ENCODE data around the gene TSPAN5. TPM values are rescaled to one million over a fixed set of nuclear protein-coding genes. Genes with fewer than 3 reads are reported as not detected.

TSPAN5 gene
- polyA plus RNA-seq, 1 of the 3 experiments (the other 2 are of a cell fraction): 38.6 TPM

DNA sequence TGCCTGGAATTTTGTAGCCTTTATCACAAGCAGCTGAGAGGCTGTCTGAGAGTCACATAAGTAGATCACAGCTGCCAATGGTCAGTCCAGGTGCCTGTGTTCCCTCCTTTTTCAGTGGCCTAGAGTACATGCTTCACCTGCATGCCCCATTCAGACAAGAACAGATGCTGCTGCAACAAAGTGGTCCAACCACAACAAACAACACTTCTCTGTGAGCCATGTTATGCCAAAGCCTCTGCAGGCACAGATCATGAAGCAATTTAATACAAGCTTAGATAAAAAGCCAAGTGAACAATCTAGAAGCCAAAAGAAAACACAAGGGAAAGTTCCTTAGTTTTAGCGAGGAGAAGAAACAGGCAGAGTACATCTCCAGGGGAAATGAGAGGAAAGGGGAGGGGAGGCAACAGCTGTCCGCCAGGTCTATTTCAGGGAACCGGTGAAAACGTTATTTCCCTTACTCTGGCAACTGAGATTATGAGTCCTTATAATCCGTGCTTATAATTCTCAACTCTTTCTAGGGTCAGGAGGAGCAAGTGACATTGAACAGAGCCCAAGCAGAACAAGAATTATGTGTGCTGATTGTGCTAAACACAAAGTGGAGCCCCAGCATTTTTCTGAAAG is 92.6 kb downstream of the TSPAN5 start:
- Histone ChIP-seq H3K9me3 (no peaks in the 10 kb centered on the region), H3K4me3 (ENCODE audit: low read depth in 2 of 2, low read length in 1 of 2) (no peak overlapping the region), H3K4me1 (ENCODE audit: control insufficient read depth in 1 of 2, insufficient read depth in 2 of 2, low read depth in 1 of 2, low read length in 1 of 2) (peaks cover 12 to 13% of the 10 kb centered on the region in 2 experiments; a peak in 2 of 4 replicates), H2AFZ (ENCODE audit: low read depth) (no peak overlapping the region), H3K9ac (no peak overlapping the region), H4K20me1 (ENCODE audit: insufficient read depth) (peaks cover 9% of the 10 kb centered on the region; the same call in 1 of the 2 replicates), H3F3A (replicated peaks; ENCODE audit: insufficient read depth) (peaks cover 3% of the 10 kb centered on the region), H3K27me3 (ENCODE audit: insufficient read depth) (no peaks in the 10 kb centered on the region), H3K36me3 (replicated peaks in 1 of 2; ENCODE audit: control insufficient read depth in 1 of 2, insufficient read depth in 2 of 2, low read length in 1 of 2) (no peaks in the 10 kb centered on the region), H3K79me2 (ENCODE audit: insufficient read depth) (peaks cover 98% of the 10 kb centered on the region), H3K9me2 (no peaks in the 10 kb centered on the region), H3K27ac (ENCODE audit: low read depth in 2 of 2, low read length in 1 of 2) (no peak overlapping the region), H3K4me2 (no peak overlapping the region)
- TF ChIP-seq MAX (IDR thresholded peaks at IDR 0.05; ENCODE audit: low read depth) (no peak), TCF12 (IDR thresholded peaks at IDR 0.05) (no peak), RAD21 (IDR thresholded peaks at IDR 0.05; ENCODE audit: low read length) (no peak), USF2 (IDR thresholded peaks at IDR 0.05; ENCODE audit: borderline replicate concordance, low read depth, low read length) (no peak), GATA2 (CRISPR knock-in tag; IDR thresholded peaks at IDR 0.05) (no peak), PBX3 (IDR thresholded peaks at IDR 0.05) (no peak), RFX5 (IDR thresholded peaks at IDR 0.05; ENCODE audit: low read length) (no peak), SMC3 (IDR thresholded peaks at IDR 0.05; ENCODE audit: low read depth, low read length) (no peak), TEAD4 (IDR thresholded peaks at IDR 0.05; ENCODE audit: borderline replicate concordance, insufficient read depth) (no peak), CHD2 (IDR thresholded peaks at IDR 0.05; ENCODE audit: low read length, partially characterized antibody) (no peak), FOXM1 (IDR thresholded peaks at IDR 0.05; ENCODE audit: low read depth) (no peak), GABPA (IDR thresholded peaks at IDR 0.05; ENCODE audit: low read depth) (no peak), MEF2A (IDR thresholded peaks at IDR 0.05; ENCODE audit: borderline replicate concordance, low read depth) (no peak), JUND (IDR thresholded peaks at IDR 0.05) (no peak)
- TF ChIP-seq, protein P1, sequence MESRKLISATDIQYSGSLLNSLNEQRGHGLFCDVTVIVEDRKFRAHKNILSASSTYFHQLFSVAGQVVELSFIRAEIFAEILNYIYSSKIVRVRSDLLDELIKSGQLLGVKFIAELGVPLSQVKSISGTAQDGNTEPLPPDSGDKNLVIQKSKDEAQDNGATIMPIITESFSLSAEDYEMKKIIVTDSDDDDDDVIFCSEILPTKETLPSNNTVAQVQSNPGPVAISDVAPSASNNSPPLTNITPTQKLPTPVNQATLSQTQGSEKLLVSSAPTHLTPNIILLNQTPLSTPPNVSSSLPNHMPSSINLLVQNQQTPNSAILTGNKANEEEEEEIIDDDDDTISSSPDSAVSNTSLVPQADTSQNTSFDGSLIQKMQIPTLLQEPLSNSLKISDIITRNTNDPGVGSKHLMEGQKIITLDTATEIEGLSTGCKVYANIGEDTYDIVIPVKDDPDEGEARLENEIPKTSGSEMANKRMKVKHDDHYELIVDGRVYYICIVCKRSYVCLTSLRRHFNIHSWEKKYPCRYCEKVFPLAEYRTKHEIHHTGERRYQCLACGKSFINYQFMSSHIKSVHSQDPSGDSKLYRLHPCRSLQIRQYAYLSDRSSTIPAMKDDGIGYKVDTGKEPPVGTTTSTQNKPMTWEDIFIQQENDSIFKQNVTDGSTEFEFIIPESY (IDR thresholded peaks at IDR 0.05; ENCODE audit: borderline replicate concordance, low read depth): no peak
- no peak for DNase-seq
- 89% methylated on average over 5 of the region's 5 CpGs for WGBS (ENCODE audit: low lambda C conversion rate)
- ChIA-PET POLR2A (interaction anchor here (0.8 kb wide), 1 partner anchor 35 kb away, joined by 5 read pairs; no protein-coding TSS in a partner anchor), CTCF (interaction anchor here (0.6 to 0.8 kb wide), 2 partner anchors 127 to 166 kb away, joined by 3 to 5 read pairs; no protein-coding TSS in a partner anchor)

Measured in SK-N-SH (cell line).